NCI-H345 treated with DMSO at 0.1 percent for 48 hours (cell line): ENCODE measurements around the gene CIITA.

ENCODE experiments used
- DNase-seq: peaks from one replicate; lab custom pipeline; 2025; ENCODE audit not compliant: unreplicated experiment; lab: John Stamatoyannopoulos, UW

Gene CIITA

GRCh38 chr16:10979717-10980601 lies 103.0 kb downstream of the CIITA start:
- no peak for DNase-seq

GRCh38 chr16:10980813-10981212 lies 103.8 kb downstream of the CIITA start:
- DNase-seq = no peak

GRCh38 chr16:10981697-10982216 lies 104.8 kb downstream of the CIITA start:
- peak; percentile 3 for DNase-seq

- no peak for DNase-seq
Measured at GRCh38 chr16:10982465-10983150, 105.6 kb downstream of the CIITA start.

GRCh38 chr16:10983159-10983558 lies 106.2 kb downstream of the CIITA start:
- no peak for DNase-seq

- DNase-seq = no peak
Measured at GRCh38 chr16:10984509-10984908, 107.5 kb downstream of the CIITA start.
